ENCODE data around the gene PDXK. TPM values are rescaled to one million over a fixed set of nuclear protein-coding genes. Genes with fewer than 3 reads are reported as not detected.
"Not testable (repeated sequence)": the region's sequence is repeated elsewhere in the genome, so short reads cannot be mapped to it uniquely, and the experiment has no call there.

Gene PDXK
- total RNA-seq, 1 donor from 2014 or later = 81.1 TPM

DNA sequence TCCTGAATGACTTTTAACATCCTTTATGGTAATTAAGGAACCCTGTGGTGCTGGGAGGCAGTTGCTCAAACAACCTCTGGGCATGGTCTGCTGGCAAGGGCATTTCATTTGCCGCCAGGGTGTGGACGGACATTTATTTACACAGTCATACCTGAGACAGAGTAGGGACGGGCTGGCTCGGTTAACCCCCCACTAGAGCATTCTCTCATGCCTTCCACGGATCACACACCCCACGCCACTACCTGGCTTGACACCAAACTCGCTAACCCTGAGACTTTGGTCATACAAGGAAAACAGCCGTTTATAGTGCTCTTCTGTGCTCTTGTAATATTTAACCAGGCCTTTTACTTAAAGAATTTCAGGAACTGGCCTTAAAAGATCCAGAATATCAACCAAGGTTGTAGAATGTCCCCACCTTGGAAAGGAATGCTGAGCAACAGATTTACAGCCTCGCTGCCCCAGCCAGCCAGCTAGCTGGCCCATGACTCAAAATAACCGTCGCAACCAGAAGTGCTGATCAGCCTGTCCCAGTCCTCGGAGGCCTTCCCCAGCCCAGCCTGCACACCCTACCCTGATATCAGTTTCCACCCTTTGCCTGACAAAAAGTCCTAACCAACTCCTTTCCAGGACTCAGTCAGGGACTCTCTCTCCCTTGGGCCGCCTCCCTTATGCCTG is 6.5 kb upstream of the PDXK start:
- Mint-ChIP-seq H3K4me3 (peak overlapping the region; percentile 28), H3K9me3 (no peaks in the 10 kb centered on the region), H3K36me3 (no peaks in the 10 kb centered on the region), H3K27ac (peak overlapping the region; percentile 100), H3K27me3 (ENCODE audit: low read depth) (peaks cover under 1% of the 10 kb centered on the region), H3K4me1 (peaks cover 18% of the 10 kb centered on the region)
- no peak for DNase-seq (ENCODE audit: low spot score in 2 of 2, unreplicated experiment in 2 of 2)
- TF ChIP-seq, protein P1, sequence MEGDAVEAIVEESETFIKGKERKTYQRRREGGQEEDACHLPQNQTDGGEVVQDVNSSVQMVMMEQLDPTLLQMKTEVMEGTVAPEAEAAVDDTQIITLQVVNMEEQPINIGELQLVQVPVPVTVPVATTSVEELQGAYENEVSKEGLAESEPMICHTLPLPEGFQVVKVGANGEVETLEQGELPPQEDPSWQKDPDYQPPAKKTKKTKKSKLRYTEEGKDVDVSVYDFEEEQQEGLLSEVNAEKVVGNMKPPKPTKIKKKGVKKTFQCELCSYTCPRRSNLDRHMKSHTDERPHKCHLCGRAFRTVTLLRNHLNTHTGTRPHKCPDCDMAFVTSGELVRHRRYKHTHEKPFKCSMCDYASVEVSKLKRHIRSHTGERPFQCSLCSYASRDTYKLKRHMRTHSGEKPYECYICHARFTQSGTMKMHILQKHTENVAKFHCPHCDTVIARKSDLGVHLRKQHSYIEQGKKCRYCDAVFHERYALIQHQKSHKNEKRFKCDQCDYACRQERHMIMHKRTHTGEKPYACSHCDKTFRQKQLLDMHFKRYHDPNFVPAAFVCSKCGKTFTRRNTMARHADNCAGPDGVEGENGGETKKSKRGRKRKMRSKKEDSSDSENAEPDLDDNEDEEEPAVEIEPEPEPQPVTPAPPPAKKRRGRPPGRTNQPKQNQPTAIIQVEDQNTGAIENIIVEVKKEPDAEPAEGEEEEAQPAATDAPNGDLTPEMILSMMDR (IDR thresholded peaks at IDR 0.05; ENCODE audit: unreplicated experiment) = no peak

DNA sequence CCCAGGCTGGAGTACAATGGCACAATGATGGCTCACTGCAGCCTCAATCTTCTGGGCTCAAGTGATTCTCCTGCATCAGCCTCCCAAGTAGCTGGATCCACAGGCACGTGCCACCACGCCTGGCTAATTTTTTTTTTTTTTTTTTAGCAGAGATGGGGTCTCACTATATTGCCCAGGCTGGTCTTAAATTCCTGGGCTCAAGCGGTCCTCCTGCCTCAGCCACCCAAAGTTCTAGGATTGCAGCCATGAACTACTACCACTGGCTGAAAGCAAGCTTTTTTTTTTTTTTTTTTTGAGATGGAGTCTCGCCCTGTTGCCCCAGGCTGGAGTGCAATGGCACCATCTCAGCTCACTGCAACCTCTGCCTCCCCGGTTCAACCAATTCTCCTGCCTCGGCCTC is 5.8 kb upstream of the PDXK start:
- not testable (repeated sequence) for H3K9me3 Mint-ChIP-seq; DNase-seq (ENCODE audit: low spot score in 2 of 2, unreplicated experiment in 2 of 2); H3K36me3 Mint-ChIP-seq; H3K4me3 Mint-ChIP-seq; H3K27me3 Mint-ChIP-seq (ENCODE audit: low read depth)
- Mint-ChIP-seq H3K4me1 (peaks cover 20% of the 10 kb centered on the region), H3K27ac (peak overlapping the region; percentile 100)

DNA sequence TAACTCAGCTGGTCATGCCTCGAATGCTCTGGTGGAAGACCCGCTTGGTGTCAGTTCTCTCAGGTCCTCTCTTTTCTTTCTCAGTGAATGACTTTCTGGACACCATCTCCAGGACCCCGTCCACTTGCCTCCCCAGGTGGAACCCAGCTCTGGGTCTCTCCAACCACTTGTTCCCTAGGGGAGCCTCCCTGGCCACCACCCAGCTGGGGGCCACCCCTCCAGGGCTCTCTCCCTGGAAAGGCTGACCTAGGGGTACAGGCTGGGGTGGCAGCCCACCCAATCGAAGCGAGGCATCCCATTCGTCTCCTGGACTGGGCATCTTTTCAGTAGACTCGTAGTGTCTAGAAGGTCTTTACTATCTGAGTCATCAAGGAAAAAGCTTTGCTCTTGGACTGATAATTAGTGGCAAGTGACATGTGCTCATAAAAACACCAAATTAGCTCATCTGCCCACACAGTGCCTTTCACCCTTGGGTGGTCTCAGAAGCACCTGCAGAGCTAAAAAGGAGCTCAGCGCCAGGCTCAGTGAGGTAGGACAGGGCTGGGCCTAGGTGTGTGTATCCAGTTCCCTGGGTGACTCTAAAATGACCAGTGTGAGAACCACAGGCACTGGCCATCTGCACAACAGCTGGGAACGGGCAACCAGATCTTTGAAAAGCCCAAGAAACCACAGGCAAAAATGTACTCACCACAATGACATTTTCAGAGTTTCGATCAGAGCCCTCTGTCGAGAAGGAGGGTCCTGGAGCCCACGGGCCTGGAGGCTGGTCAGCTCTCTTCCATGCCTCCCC is 2.4 kb upstream of the PDXK start:
- no peak for DNase-seq (ENCODE audit: low spot score in 2 of 2, unreplicated experiment in 2 of 2)
- Mint-ChIP-seq H3K4me1 (peaks cover 30% of the 10 kb centered on the region), H3K27me3 (ENCODE audit: low read depth) (peaks cover 4% of the 10 kb centered on the region), H3K9me3 (no peaks in the 10 kb centered on the region), H3K27ac (no peak overlapping the region), H3K4me3 (peak overlapping the region; percentile 20), H3K36me3 (no peaks in the 10 kb centered on the region)
- TF ChIP-seq, protein P1 (IDR thresholded peaks at IDR 0.05; ENCODE audit: unreplicated experiment) = no peak

DNA sequence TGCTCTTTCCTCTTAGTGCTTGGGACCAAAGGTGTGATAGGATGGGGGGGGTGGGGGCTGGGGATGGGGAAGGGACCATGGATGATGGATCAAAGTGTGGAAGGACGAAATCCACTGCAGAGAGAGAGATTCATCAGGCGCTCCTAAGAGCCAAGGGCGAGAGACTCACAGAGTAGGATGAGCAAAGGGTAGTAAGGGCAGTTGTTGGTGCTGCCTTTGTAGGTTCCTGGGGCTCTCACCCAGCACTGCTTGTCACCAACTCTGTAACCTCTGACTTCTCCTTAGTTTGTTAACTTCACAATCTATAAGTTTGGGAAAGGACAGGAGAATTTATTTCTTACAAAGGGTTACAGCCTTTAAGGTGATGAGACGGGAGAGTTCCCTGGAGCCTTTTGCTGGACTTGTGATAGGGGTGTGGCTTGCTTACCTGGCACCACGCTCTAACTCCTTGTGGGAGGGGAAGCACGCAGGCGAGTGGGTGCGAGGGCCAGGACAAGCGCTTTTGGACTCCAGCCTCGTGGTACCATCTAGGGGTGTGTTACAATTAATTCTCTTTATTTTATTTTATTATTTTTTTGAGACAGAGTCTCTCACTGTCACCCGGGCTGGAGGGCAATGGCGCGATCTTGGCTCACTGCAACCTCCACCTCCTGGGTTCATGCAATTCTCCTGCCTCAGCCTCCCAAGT is 1.6 kb upstream of the PDXK start:
- Mint-ChIP-seq H3K4me3 (peak overlapping the region; percentile 74), H3K27me3 (ENCODE audit: low read depth) (peaks cover 4% of the 10 kb centered on the region), H3K27ac (no peak overlapping the region), H3K36me3 (no peaks in the 10 kb centered on the region), H3K9me3 (no peaks in the 10 kb centered on the region), H3K4me1 (peaks cover 24% of the 10 kb centered on the region)
- DNase-seq (ENCODE audit: low spot score in 2 of 2, unreplicated experiment in 2 of 2) = no peak
- TF ChIP-seq, protein P1 (IDR thresholded peaks at IDR 0.05; ENCODE audit: unreplicated experiment) = no peak

DNA sequence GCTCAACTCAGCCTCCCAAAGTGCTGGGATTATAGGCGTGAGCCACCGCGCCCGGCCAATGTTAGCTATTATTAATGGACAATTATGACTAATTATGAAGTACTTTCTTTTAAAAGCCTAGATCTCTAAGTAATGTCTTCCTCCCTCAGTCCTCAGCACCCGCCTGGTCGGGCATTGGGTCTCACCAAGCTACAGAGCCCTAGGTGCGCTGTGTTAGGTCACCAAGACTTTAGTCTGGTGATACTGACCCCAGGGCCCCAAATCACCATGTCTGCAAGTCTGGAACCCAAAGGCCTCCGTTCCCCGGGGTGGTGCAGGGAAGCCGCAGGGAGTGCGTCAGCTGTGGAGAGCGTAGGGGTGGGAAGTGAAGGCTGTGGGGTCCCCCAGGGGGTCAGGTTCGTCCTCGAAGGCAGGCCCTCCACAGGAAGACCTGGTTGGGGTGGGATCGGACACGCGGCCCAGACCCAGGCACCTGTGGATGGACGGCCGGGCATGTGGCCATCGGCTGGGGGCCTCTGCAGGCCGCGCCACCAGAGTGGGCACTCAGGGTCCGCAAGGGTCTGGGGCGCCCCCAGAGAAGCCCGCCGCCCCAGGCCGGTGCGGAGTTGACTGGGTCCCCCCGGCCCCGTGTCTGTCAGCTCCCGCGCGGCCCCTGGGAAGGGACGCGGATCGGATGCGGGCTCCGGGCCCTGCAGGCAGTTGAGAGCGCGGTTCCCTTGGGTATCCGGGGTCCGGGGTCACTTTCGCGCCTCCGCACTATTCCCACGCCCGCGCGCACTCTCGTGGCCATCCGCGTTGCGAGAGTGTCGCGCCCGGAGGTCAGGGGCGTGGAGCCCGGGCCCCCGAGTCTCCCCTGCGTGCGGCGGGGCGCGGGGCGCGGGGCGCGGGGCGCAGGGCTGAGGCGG is 710 bp upstream of the PDXK start:
- DNase-seq (ENCODE audit: low spot score in 2 of 2, unreplicated experiment in 2 of 2) = no peak
- Mint-ChIP-seq H3K9me3 (no peaks in the 10 kb centered on the region), H3K4me3 (peak overlapping the region; percentile 74), H3K4me1 (peaks cover 18% of the 10 kb centered on the region), H3K36me3 (no peaks in the 10 kb centered on the region), H3K27me3 (ENCODE audit: low read depth) (peaks cover 4% of the 10 kb centered on the region), H3K27ac (peak overlapping the region; percentile 75)
- TF ChIP-seq, protein P1 (IDR thresholded peaks at IDR 0.05; ENCODE audit: unreplicated experiment) = no peak
